Muscle of leg (tissue), 11 donors: ENCODE data around the gene PRMT2. TPM values are rescaled to one million over a fixed set of nuclear protein-coding genes. Genes with fewer than 3 reads are reported as not detected.

Source experiments
- DNase-seq: peaks from one replicate; pipeline ENCODE4 v3.0.0; 2013
- H3K27ac ChIP-seq: one replicate; pipeline ENCODE4 v1.5.1; 2013; ENCODE audit warnings: mild to moderate bottlenecking, low read length, control low read depth
- H3K27me3 ChIP-seq: one replicate; pipeline ENCODE4 v1.6.1; 2013; ENCODE audit warnings: low read length; ENCODE audit not compliant: control insufficient read depth, insufficient read depth
- H3K36me3 ChIP-seq: one replicate; pipeline ENCODE4 v1.6.1; 2013; ENCODE audit warnings: low read length; ENCODE audit not compliant: control insufficient read depth, insufficient read depth
- H3K4me1 ChIP-seq: one replicate; pipeline ENCODE4 v1.6.1; 2013; ENCODE audit warnings: low read length; ENCODE audit not compliant: control insufficient read depth, insufficient read depth
- H3K4me3 ChIP-seq: one replicate; pipeline ENCODE4 v1.5.1; 2013; ENCODE audit warnings: low read length, control low read depth
- H3K9me3 ChIP-seq: replicated peaks from 2 replicates; pipeline ENCODE4 v1.6.1; 2013; ENCODE audit warnings: low read depth, low read length; ENCODE audit not compliant: control insufficient read depth
- WGBS: methylation state at CpG from one replicate; pipeline ENCODE4 v1.1.5; 2013; ENCODE audit warnings: missing lambda C conversion rate; ENCODE audit not compliant: insufficient coverage; 5-methylcytosine and 5-hydroxymethylcytosine counted together
- polyA plus RNA-seq, 8 donors: library from polyadenylated mRNA; unstranded; fragments of 120-200 nt; gene quantifications; one replicate each; pipeline versions ENCODE4 v1.2.1 to v1.2.3, GENCODE V29; 2013; ENCODE audit warnings: inconsistent platforms in 1 of 8, low replicate concordance in 1 of 8; ENCODE audit not compliant: insufficient read length in 8 of 8, insufficient read depth in 1 of 8
- total RNA-seq: library from RNA; stranded (reverse); fragments of 120-200 nt; gene quantifications from one replicate; pipeline ENCODE4 v1.2.4, GENCODE V29; 2013

The PRMT2 gene
- total and polyA plus RNA-seq, 9 donors = 110 to 128 (median 123) TPM

GRCh38 chr21:46637952-46638746, 2.7 kb downstream of the PRMT2 start:
- H3K36me3 ChIP-seq = peaks cover 27% of the 10 kb centered on the region
- H3K27ac ChIP-seq = no peak overlapping the region
- H3K4me1 ChIP-seq = peaks cover 8% of the 10 kb centered on the region
- no peak overlapping the region for H3K4me3 ChIP-seq
- no CpG with 5 or more reads among the region's 3 CpGs for WGBS
- H3K27me3 ChIP-seq = no peaks in the 10 kb centered on the region
- DNase-seq = no peak
- no peaks in the 10 kb centered on the region for H3K9me3 ChIP-seq

DNA sequence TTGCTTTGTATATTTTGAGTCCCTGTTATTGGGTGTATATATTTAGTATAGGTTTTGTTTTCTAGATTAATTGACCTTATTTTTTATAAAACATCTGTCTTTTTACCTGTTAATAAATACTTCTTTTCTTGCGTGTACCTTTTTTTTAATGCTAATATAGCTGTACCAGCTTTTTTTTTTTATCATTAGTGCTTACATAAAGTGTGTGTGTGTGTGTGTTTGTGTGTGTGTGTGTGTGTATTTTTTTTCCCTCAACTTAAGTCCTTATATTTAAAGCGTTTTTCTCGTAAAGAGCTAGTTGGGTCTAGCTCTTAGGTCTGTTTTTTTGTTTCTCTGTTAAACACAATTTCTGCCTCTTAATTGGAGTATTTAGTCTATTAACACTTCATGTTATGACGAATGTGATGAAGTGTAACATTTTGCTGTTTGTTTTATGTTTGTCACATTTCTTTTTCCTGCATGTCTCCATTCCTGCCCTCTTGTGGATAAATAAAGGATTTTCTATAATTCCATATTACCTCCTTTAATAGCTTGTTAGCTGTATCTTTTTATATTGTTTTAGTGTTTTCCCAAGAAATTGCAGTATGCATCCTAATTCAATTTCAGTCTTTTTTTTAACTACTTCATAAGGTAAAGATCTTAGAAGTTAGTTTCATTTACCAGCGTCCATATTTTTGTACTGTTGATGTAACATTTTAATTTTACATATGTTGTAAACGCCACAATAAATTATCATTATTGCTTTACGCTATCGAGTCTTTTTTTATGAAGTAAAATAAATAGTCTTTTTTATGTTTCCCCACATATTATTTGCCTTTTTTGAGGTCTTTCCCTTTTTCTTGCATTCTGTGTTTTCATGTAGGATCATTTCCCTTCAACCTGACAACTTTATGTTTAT, 4.3 kb downstream of the PRMT2 start:
- Histone ChIP-seq H3K27me3 (no peaks in the 10 kb centered on the region), H3K27ac (no peak overlapping the region), H3K4me3 (no peak overlapping the region), H3K9me3 (no peaks in the 10 kb centered on the region), H3K4me1 (peaks cover 8% of the 10 kb centered on the region), H3K36me3 (peaks cover 42% of the 10 kb centered on the region)
- WGBS = no CpG with 5 or more reads among the region's 8 CpGs
- no peak for DNase-seq

- WGBS = 91% methylated on average over 4 of the region's 8 CpGs
- Histone ChIP-seq H3K4me1 (peaks cover 6% of the 10 kb centered on the region), H3K27me3 (no peaks in the 10 kb centered on the region), H3K36me3 (peaks cover 58% of the 10 kb centered on the region), H3K9me3 (no peaks in the 10 kb centered on the region), H3K27ac (no peak overlapping the region), H3K4me3 (no peak overlapping the region)
- DNase-seq = no peak
Measured at GRCh38 chr21:46641656-46642055, 6.2 kb downstream of the PRMT2 start.

DNA sequence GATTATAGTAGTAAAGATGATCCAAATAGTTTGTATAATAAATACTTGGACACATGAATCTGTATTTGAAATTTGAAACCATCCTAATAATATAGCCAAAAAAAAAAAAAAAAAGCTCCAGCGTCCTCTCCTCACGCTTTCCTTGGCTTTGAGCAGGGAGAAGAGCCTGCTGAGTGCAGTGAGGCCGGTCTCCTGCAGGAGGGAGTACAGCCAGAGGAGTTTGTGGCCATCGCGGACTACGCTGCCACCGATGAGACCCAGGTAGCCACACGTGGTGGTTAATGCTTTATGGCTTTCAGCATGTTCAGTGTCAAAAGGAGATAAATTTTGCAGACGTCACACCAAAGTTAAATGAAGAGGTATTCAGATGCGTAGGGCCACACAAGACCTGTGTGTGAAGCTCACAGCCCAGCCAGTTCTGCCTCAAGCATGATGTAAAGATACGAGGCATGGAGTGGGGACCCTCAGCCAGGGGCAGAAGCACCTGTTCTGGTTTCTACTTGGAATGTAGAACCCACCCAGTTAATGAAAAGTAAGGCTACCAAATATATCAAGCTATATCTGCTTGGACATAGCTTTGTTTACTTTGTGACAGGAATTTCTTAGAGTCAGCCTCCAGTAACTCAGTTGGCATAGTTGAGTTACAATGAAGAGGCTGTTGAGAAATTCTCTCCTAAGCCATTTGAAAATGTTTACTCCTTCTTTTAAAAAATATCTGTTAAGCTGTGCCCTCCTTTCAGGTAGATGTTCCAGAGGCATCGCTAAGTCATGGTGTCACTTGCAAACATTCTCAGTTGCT, 8.1 kb downstream of the PRMT2 start:
- H3K27ac ChIP-seq = no peak overlapping the region
- peaks cover 62% of the 10 kb centered on the region for H3K36me3 ChIP-seq
- DNase-seq = no peak
- H3K9me3 ChIP-seq = no peaks in the 10 kb centered on the region
- H3K27me3 ChIP-seq = no peaks in the 10 kb centered on the region
- H3K4me3 ChIP-seq = no peak overlapping the region
- WGBS = 93% methylated on average over 9 of the region's 12 CpGs
- no peaks in the 10 kb centered on the region for H3K4me1 ChIP-seq

- Histone ChIP-seq H3K4me1 (no peaks in the 10 kb centered on the region), H3K4me3 (no peak overlapping the region), H3K9me3 (no peaks in the 10 kb centered on the region), H3K36me3 (peaks cover 83% of the 10 kb centered on the region), H3K27ac (no peak overlapping the region), H3K27me3 (no peaks in the 10 kb centered on the region)
- WGBS = 80% methylated on average over 1 of the region's 5 CpGs
- DNase-seq = no peak
Measured at GRCh38 chr21:46645840-46646239, 10.4 kb downstream of the PRMT2 start.

DNA sequence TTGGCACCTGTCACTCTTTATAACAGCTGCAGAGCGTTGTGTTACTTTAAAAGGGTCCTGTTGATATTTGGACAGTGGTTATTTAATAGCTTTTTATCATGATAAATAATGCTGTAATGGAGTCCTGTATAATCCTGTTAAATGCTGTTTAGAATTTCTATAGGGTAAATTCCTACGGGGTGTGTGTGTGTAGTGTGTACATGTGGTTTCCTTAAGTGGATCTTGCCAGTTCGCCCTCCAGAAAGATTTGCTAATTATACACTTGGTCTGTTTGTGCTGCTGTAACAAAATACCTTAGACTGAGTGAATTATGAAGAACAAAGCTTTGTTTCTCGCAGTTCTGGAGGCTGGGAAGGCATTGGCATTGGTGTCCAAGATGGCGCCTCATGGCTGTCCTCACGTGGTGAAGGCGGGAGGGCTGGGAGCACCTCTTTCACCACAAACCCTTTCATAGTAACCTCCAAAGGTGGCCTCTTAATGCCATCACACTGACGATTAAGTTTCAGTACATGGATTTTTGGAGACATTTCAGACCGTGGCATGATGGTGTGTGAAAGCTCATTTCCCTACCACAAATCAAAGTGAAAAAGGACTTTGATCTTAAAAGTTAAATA, 11.2 kb downstream of the PRMT2 start:
- 100% methylated on average over 2 of the region's 9 CpGs for WGBS
- peaks cover 82% of the 10 kb centered on the region for H3K36me3 ChIP-seq

DNA sequence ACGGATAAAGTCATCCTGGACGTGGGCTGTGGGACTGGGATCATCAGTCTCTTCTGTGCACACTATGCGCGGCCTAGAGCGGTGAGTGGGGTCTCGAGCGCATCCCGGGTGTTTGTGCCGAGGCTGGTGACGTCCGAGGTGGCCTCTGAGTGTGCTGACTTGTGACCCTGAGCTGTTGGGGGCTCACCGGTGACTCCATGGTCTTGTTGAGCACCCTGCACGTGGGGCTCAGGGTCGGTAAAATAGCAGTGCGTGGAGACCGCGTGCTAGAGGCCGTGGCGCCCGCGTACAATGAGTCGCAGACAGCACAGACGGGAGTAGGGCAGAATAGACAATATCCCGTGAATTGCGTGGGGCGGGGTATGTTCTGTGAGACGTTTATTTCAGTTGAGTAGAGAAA, 13.1 kb downstream of the PRMT2 start:
- DNase-seq = no peak
- H3K4me1 ChIP-seq = no peaks in the 10 kb centered on the region
- H3K36me3 ChIP-seq = peaks cover 86% of the 10 kb centered on the region
- WGBS = 94% methylated on average over 23 of the region's 27 CpGs
- H3K9me3 ChIP-seq = no peaks in the 10 kb centered on the region
- no peak overlapping the region for H3K27ac ChIP-seq
- H3K4me3 ChIP-seq = no peak overlapping the region
- no peaks in the 10 kb centered on the region for H3K27me3 ChIP-seq

More for the DNA sequence above, 11.2 kb downstream of the PRMT2 start:
- H3K9me3 ChIP-seq = no peaks in the 10 kb centered on the region
- no peak overlapping the region for H3K27ac ChIP-seq
- no peaks in the 10 kb centered on the region for H3K27me3 ChIP-seq
- H3K4me3 ChIP-seq = no peak overlapping the region
- DNase-seq = no peak
- no peaks in the 10 kb centered on the region for H3K4me1 ChIP-seq

DNA sequence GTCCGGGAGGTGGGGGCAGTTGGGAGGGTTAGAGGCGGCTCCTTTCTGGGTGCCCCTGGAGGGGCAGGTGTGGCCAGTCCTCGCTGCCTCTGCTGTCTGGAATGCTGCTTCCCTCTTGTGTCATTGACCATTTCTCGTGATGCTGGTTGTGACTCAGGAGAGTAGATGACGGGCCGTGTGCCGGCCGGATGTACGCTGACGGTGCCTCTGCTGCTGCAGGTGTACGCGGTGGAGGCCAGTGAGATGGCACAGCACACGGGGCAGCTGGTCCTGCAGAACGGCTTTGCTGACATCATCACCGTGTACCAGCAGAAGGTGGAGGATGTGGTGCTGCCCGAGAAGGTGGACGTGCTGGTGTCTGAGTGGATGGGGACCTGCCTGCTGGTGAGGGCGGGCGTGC, 13.9 kb downstream of the PRMT2 start:
- Histone ChIP-seq H3K27ac (no peak overlapping the region), H3K4me3 (no peak overlapping the region), H3K9me3 (no peaks in the 10 kb centered on the region), H3K36me3 (peaks cover 85% of the 10 kb centered on the region), H3K27me3 (no peaks in the 10 kb centered on the region), H3K4me1 (no peaks in the 10 kb centered on the region)
- WGBS = 92% methylated on average over 16 of the region's 19 CpGs
- no peak for DNase-seq

DNA sequence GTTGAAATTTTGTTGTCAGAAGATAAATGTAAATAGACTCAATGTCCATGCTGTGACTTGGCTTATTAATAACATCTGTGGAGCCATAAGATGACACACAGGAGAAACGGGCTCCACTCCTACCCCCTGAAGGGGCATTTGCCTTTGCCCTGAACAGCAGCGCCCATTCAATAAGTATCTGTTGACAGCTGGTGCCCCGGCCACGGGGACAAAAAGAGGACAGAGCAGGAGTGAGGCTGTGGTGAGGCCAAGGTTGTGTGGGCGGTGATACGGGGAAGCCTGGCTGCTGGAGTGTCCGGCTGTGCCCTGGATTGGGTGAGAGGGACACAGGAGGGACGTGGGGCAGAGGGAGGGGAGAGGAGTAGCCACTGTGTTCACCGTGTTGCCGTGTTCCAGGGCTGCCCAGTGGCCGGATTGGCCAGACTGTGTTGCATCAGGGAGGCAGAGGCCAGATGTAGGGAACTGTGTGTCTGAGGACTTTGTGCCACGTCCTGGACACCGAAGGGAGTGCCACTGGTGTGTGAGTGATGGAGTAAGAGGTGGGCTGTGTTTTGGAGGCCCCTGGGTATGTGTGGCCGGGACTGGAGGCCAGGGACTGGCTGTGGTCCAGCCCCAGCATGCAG, 15.1 kb downstream of the PRMT2 start:
- H3K27ac ChIP-seq = no peak overlapping the region
- DNase-seq = no peak
- WGBS = 85% methylated on average over 12 of the region's 14 CpGs

More for the DNA sequence above, 15.1 kb downstream of the PRMT2 start:
- H3K9me3 ChIP-seq = peaks cover 6% of the 10 kb centered on the region
- H3K4me3 ChIP-seq = no peak overlapping the region
- H3K36me3 ChIP-seq = peaks cover 76% of the 10 kb centered on the region
- H3K27me3 ChIP-seq = no peaks in the 10 kb centered on the region
- H3K4me1 ChIP-seq = no peaks in the 10 kb centered on the region
